ENCODE data around the gene TICAM1.
"Not testable (repeated sequence)": the region's sequence is repeated elsewhere in the genome, so short reads cannot be mapped to it uniquely, and the experiment has no call there.

TICAM1 gene

DNA sequence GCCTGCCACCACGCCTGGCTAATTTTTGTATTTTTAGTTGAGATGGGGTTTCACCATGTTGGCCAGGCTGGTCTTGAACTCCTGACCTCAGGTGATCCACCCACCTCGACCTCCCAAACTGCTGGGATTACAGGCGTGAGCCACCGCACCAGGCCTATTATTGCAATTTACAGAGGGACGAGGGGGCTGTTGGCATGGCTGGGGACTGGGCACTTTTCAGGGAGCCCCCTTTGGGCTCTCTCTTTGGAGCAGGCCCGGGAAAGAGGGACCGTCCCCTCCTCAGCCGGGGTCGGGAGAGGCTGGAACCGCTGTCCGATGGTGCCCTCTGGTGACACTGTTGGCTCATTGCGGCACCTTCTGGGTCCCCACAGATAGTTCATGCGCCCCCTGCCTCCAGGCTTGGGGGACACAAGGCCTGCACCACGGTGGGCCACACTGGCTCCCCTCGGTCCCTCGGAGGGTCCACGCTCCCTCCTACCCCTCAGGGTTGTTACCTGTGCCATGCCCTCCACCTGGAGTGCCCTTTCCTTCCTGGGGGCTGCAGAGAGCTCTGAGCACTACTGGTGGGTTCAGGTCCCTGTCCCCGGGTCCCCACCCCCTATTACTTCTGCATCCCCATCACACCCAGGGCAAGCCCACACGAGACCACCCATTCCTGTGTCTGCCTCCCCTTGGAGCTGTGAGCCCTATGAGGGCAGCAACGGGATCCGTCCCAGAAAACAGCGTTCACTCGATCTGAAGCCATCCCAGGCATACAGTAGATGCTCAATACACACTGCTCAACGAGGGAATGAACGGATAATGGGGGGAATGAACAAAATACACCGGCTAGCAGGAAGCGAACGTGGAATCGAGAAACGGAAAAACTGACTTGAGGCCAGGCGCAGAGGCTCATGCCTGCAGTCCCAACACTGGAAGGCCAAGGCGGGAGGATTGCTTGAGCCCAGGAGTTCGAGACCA lies 27.5 kb downstream of the TICAM1 start:
- DNase-seq = peak; percentile 76

DNA sequence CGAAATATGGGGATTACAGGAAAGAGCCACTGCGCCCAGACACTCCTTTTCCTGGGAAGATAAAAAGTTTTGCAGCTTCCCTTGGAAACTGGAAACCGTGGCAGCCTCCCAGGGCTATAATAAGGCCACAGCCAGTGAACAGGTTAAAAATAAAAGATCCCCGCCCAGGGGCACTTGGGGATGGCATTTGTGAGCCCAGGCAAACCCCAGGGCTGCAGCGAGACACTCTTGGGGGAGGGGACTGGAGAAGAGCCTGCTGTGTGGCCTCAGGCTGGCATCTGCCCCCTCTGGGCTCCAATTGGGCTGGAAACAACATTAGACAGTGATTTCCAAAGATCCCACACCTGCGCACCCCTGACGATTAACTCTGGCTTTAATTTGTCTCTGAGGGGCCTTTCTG lies 28.8 kb downstream of the TICAM1 start:
- DNase-seq = no peak

DNA sequence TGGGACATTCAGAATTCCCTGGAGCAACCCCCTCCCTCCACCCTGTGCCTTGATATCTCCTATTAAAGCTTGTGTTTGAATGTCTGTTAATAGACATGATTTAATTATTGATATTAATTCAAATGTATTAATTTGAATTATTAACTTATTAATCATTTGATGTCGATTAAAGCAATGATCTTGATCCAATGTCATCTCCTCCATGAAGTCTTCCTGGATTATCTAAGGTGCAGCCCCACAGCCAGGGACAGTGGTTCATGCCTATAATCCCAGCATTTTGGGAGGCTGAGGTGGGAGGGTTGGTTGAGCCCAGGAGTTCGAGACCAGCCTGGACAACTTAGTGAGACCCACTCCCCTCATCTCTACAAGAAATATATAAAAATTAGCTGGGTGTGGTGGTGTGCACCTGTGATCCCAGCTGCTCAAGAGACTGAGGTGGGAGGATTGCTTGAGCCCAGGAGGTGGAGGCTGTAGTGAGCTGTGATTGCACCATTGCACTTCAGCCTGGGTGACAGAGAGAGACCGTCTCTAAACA lies 30.4 kb downstream of the TICAM1 start:
- DNase-seq = no peak

DNA sequence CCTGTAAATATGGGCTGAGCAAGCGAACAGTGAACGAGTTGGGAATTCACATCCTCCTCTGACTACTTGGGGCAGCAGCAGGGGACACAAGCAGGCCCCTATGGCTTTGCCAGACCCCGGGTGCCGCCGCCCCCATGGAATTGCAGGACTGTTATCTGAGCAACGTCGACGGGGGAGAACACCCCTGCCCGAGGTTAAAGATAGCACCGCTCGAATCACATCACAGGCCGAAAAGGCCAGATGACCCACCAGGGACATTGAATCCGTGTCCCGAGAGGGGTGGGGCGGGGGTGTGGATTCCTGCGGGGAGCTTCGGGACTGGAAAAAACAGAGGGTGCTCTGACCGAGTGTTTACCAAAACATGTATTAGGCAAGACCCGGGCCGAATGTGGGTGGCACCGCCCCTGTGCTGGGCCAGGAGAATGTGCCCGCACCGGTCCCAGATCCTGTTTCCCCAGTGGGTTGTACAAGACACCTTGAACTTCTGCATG lies 30.9 kb downstream of the TICAM1 start:
- no peak for DNase-seq

DNA sequence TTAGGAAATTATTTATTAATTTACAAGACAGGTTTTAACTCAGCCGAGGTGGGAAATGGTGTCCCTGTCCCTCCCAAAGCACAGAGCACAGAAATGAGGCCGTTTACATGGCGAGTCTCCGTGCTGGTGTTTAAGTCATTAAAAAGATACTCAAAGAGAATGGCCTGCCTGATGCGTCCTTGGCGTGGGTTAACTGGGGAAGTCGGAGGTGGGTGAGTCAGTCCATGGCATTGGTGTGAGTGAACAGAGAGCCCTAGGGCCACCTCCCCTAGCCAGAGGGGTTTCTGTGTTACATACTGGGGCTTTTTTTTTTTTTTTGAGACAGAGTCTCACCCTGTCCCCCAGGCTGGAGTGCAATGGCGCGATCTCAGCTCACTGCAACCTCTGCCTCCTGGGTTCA lies 36.1 kb downstream of the TICAM1 start:
- no peak for DNase-seq

DNA sequence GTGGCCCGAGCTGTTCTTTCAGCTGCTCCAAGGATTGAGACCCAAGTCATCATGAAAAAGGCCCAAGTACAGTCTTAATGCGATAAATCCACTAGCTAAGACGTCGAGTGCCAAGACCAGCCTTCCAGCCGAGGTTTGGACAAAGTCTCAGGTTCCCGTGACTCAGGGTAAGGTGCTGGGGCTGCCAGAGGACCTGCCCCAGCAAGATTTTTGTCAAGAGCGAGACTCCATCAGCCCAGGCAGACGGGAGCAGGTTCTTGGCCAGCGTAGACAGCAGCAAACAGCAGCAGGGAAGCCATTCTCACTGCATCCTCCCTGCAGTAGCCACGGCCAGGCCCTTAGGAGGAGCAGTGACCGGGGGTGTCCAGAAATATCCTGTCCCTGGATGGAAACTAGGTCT lies 36.5 kb downstream of the TICAM1 start:
- no peak for DNase-seq

DNA sequence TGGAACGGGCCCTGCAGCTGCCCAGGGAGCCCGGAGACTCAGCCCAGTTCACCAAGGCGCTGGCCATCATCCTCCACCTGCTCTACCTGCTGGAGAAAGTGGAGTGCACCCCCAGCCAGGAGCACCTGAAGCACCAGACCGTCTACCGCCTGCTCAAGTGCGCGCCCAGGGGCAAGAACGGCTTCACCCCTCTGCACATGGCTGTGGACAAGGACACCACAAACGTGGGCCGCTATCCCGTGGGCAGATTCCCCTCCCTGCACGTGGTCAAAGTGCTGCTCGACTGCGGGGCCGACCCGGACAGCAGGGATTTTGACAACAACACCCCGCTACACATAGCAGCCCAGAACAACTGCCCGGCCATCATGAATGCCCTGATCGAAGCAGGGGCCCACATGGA lies 38.2 kb downstream of the TICAM1 start:
- DNase-seq = not testable (repeated sequence)

DNA sequence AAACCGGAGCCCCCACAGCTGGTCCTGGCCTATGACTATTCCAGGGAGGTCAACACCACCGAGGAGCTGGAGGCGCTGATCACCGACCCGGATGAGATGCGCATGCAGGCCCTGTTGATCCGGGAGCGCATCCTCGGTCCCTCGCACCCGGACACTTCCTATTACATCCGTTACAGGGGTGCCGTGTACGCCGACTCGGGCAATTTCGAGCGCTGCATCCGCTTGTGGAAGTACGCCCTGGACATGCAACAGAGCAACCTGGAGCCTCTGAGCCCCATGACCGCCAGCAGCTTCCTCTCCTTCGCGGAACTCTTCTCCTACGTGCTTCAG lies 38.7 kb downstream of the TICAM1 start:
- not testable (repeated sequence) for DNase-seq

DNA sequence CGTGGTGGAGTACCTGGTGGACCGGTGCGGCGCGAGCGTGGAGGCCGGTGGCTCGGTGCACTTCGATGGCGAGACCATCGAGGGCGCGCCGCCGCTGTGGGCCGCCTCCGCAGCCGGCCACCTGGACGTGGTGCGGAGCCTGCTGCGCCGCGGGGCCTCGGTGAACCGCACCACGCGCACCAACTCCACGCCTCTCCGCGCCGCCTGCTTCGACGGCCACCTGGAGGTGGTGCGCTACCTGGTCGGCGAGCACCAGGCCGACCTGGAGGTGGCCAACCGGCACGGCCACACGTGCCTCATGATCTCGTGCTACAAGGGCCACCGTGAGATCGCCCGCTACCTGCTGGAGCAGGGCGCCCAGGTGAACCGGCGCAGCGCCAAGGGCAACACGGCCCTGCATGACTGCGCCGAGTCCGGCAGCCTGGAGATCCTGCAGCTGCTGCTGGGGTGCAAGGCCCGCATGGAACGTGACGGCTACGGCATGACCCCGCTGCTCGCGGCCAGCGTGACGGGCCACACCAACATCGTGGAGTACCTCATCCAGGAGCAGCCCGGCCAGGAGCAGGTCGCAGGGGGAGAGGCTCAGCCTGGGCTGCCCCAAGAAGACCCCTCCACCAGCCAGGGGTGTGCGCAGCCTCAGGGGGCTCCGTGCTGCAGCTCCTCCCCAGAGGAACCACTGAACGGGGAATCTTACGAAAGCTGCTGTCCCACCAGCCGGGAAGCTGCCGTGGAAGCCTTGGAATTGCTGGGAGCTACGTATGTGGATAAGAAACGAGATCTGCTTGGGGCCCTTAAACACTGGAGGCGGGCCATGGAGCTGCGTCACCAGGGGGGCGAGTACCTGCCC lies 39.3 kb downstream of the TICAM1 start:
- not testable (repeated sequence) for DNase-seq

DNA sequence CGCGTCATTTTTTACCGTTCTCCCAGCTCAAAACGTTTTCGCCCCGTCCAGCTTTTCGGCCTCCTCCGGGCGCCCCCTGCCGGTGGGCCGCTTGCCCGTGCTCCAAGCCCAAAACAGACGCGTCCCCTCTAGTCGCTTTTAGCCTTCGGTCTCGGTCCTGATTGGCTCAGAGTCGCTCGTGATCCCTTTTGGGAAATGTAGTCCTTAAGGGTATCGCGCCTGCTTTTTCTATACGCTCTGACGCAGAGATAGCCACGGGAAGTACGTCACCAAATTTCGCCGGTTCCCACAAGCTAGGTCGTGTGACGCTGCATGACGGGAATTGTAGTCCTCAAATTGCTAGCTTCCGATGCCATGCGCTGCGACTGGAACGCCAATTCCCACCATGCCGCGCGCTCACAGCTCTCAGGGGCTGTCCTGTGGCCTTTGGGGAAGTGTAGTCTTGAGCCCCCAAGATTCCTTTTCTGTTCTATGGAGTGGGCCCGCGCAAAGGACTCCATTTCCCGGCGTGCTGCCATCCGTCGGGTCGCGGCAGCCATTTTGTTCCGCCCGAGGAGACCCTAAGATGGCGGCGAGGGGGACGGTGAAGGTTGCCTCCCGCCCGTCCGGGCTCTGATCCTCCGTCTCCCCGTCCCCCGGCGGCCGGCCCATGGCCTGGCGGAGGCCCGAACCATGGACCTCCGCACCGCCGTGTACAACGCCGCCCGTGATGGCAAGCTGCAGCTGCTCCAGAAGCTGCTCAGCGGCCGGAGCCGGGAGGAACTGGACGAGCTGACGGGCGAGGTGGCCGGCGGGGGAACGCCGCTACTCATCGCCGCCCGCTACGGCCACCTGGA lies 40.1 kb downstream of the TICAM1 start, which contains the start of gene FEM1A:
Gene FEM1A, plus strand, starts transcription at position 552 of the 836 bp plus-strand sequence. Its CDS starts 121 bp downstream, at position 673.
- peak; percentile 99 for DNase-seq

DNA sequence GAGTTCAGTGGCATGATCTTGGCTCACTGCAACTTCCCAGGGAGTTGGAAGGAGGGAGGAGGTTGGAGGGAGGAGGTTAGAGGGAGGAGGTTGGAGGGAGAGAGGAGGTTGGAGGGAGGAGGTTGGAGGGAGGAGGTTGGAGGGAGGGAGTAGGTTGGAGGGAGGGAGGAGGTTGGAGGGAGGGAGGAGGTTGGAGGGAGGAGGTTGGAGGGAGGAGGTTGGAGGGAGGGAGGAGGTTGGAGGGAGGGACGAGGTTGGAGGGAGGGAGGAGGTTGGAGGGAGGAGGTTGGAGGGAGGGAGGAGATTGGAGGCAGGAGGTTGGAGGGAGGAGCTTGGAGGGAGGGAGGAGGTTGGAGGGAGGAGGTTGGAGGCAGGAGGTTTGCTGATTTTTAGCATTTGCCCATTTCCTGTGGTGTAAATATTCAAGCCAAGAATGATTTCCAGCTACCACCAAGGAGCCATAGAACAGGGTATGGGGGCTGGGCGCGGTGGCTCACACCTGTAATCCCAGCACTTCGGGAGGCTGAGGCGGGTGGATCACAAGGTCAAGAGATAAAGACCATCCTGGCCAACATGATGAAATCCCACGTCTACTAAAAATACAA lies 45.0 kb downstream of the TICAM1 start:
- DNase-seq = not testable (repeated sequence)

DNA sequence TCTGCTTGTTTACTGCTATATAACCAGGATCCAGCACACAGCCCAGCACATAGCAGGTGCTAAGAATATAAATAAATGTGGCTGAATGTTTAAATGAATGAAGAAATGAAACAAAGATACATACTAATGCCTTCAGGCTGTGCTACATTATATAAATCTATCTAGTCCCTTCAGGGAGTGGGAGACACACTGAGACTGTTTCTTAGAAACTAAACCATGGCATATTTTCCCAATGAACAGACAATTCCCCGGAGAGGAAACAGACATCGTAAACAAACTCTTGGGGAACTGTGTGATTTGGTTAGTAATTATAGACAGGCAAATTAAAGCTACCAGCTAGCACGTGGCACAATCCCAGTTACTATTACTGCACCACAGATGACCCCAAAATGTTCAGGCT lies 49.7 kb downstream of the TICAM1 start:
- no peak for DNase-seq

DNA sequence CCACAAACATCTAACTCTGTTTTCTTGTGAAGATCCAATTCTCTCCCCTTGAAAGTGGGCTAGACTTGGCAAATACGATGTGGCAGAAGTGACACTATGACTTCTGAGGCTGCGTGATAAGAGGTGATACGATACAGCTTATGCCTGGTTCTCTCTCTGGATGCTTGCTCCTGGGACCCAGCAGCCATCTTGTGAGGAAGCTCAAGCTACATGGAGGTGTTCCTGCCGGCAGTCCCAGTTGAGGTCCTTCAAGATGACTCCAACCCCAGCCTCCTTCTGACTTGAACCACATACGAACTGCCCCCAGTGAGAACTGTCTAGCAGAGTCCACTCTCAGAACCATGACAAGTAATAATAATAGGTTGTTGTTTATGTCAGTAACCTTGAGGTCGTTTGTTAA lies 50.7 kb downstream of the TICAM1 start:
- no peak for DNase-seq

DNA sequence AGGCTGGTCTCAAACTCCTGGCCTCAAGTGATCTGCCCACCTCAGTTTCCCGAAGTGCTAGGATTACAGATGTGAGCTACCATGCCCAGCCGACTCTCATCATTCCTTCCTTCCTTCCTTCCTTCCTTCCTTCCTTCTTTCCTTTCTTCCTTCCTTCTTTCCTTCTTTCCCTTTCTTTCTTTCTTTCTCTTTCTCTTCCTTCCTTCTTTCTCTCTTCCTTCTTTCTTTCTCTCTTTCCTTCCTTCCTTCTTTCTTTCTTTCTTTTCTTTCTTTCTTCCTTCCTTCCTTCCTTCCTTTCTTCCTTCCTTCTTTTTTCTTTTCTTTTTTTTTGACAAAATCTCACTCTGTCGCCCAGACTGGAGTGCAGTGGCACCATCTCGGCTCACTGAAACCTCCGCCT lies 53.4 kb downstream of the TICAM1 start:
- not testable (repeated sequence) for DNase-seq

DNA sequence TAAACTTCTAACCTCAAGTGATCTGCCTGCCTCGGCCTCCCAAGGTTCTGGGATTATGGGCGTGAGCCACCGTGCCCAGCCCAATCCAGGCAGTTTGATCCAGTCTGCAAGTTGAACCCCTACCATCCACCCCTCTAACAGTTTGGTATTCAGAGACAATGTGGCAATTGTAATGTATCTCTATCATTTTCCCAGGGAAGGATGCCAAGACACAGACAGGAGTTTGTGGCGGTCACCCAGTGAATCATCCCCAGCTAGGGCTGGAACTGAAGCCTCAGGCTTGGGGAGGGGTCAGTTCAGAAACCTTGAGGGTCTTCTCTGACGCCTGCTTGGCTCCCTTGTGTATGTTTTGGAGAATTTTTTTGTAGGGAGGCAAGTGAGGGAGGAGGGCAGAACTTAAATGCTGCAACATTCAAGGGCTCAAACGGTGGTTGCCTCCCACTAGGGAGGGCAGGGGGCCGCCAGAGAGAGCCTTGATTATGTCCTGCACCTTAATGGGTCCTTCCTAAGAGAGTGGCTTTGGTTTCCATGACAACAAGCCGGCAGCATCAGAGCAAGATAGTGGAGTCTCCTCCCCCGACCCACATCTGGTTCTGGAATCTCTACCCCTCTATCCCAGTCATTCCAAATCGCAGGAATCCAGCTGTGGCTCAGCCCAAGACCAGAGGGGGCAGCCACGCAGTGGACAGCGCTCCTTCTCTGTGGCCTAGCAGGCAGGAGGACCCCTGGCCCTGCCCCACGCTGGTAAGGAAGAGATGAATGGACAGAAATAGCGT lies 54.9 kb downstream of the TICAM1 start:
- DNase-seq = no peak

DNA sequence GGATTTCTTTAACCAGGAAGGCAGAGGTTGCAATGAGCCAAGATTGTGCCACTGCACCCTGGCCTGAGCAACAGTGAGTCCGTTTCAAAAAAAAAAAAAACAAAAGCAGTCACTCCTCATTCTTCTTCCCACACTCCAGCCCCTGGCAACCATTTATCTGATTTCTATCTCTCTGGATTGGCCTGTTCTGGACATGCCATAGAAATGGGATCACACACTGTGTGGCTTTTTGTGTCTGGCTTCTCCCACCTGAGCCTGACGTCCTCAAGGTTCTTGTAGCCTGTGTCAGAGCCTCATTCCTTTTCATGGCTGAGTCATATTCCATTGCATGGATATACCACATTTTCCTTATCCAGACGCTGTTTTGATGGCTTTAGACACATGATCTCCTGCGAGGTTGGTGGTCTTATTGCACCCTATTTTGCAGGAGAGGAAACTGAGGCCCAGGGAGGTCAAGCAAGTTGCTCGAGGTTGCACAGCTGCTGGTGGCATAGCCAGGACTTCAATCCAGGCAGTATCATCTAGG lies 55.8 kb downstream of the TICAM1 start:
- DNase-seq = no peak

DNA sequence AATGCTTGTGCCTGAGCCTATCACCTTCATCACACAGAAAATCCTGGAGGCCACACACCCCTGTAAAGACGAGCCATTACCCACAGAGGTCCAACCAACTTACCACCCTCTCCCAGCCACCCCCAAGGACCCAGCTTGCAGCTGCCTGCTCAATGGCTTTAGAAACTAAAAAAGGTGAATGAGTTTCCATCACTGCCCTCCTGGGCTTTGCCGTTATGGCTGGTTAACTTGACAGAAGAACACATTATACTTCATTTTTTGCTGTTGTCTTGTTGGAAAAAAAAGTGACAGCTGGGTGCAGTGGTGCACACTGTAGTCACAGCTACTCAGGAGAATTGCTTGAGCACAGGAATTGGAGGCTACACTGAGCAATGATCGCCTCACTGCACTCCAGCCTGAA lies 57.4 kb downstream of the TICAM1 start:
- no peak for DNase-seq

DNA sequence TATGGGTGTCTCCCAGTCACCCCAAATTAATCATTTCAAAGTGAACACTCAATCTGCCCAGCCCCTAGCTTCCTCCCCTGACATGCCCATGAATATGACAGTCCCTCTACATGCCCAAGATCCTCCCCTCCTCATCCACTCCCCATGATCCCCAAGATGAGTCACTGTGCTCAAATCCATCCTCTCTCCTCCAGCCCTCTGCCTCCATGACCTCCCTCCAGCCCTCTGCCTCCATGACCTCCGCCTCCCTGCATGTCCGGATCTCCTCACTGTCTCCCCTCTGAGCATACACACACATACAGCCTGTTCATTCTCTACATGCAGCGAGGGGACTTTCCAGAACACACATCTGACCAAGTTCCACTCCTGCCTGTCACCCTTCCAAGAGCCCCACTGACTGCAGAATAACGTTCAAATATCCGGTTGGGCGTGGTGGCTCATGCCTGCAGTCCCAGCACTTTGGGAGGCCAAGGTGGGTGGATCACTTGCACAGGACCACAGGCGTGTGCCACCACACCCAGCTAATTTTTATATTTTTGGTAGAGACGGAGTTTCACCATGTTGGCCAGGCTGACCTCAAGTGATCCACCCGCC lies 58.4 kb downstream of the TICAM1 start:
- no peak for DNase-seq

DNA sequence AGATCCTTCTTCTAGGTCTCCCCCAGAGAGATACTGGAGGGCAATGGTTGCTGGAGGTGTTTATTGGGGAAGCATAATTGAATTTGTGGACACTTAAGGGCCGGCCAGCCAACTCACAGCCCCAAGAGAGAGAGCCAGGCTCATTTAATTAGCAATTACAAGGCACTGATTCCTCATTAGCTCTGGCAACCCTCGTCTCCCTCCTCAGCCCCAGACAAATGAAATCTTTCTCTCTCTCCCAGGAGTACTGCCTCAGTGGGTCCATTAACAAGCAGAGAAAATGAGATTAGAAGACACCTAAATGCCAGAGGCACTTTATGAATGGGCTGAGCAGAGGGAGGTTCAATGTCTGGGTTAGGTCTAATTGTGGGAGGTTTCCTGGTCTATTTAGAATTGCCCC lies 58.9 kb downstream of the TICAM1 start:
- DNase-seq = no peak

Data from activated CD4-positive, alpha-beta T cell treated with anti-CD3 and anti-CD28 coated beads, Interleukin-2, Interleukin-6, amounts not matched to agents 100 ng/mL and 50 ng/mL, durations not matched to agents 16 hours and 8 hours (primary cell).